ENCODE results near the gene OSGEPL1. TPM values are rescaled to one million over a fixed set of nuclear protein-coding genes. Genes with fewer than 3 reads are reported as not detected.
"Not testable (repeated sequence)": the region's sequence is repeated elsewhere in the genome, so short reads cannot be mapped to it uniquely, and the experiment has no call there.

Gene OSGEPL1
- total RNA-seq, 1 donor from 2014 or later, result 8.7 TPM

- ATAC-seq (no peak), DNase-seq (ENCODE audit: missing footprints) (no peak)
- intact Hi-C loops (cut with DNase I), result loop anchor here (1.0 to 2.0 kb wide), 2 partner anchors 22 to 87 kb away; partner anchors contain the start of genes ANKAR, ORMDL1 and PMS1
Measured at GRCh38 chr2:189762229-189762550, 402 bp downstream of the OSGEPL1 start.

GRCh38 chr2:189760154-189760553 lies 2.4 kb downstream of the OSGEPL1 start:
- ATAC-seq; intact Hi-C loops (cut with DNase I); DNase-seq (ENCODE audit: missing footprints): not testable (repeated sequence)

- ATAC-seq (no peak), DNase-seq (ENCODE audit: missing footprints) (no peak)
- intact Hi-C loops (cut with DNase I), result no loop called here
Measured at GRCh38 chr2:189756311-189756952, 6.2 kb downstream of the OSGEPL1 start.

GRCh38 chr2:189751080-189751658 lies 11.4 kb downstream of the OSGEPL1 start:
- ATAC-seq (no peak), DNase-seq (ENCODE audit: missing footprints) (no peak)
- intact Hi-C loops (cut with DNase I), result no loop called here

- DNase-seq (ENCODE audit: missing footprints) (no peak), ATAC-seq (no peak)
- intact Hi-C loops (cut with DNase I), result no loop called here
Measured at GRCh38 chr2:189729430-189729829, 33.2 kb downstream of the OSGEPL1 start.

GRCh38 chr2:189726849-189727248 lies 35.7 kb downstream of the OSGEPL1 start:
- intact Hi-C loops (cut with DNase I), result no loop called here
- DNase-seq (ENCODE audit: missing footprints) (no peak), ATAC-seq (no peak)

- intact Hi-C loops (cut with DNase I), result no loop called here
- no peak for ATAC-seq
Measured at GRCh38 chr2:189726271-189726670, 36.3 kb downstream of the OSGEPL1 start.

GRCh38 chr2:189723192-189723591 lies 39.4 kb downstream of the OSGEPL1 start:
- intact Hi-C loops (cut with DNase I), result no loop called here
- no peak for ATAC-seq

More at GRCh38 chr2:189726271-189726670, 36.3 kb downstream of the OSGEPL1 start:
- DNase-seq (ENCODE audit: missing footprints), result no peak

GRCh38 chr2:189719571-189719970 lies 43.0 kb downstream of the OSGEPL1 start:
- no peak for DNase-seq (ENCODE audit: missing footprints)
- no peak for ATAC-seq
- intact Hi-C loops (cut with DNase I), result no loop called here

More at GRCh38 chr2:189723192-189723591, 39.4 kb downstream of the OSGEPL1 start:
- no peak for DNase-seq (ENCODE audit: missing footprints)

GRCh38 chr2:189717593-189717992 lies 45.0 kb downstream of the OSGEPL1 start:
- intact Hi-C loops (cut with DNase I); DNase-seq (ENCODE audit: missing footprints); ATAC-seq: not testable (repeated sequence)

GRCh38 chr2:189709501-189710221 lies 52.9 kb downstream of the OSGEPL1 start:
- DNase-seq (ENCODE audit: missing footprints) (no peak), ATAC-seq (no peak)
- intact Hi-C loops (cut with DNase I), result no loop called here

GRCh38 chr2:189702071-189702470 lies 60.5 kb downstream of the OSGEPL1 start:
- intact Hi-C loops (cut with DNase I), result no loop called here
- ATAC-seq, result no peak
- no peak for DNase-seq (ENCODE audit: missing footprints)

- ATAC-seq (no peak), DNase-seq (ENCODE audit: missing footprints) (no peak)
- intact Hi-C loops (cut with DNase I), result no loop called here
Measured at GRCh38 chr2:189700681-189701080, 61.9 kb downstream of the OSGEPL1 start.

GRCh38 chr2:189698020-189698887 lies 64.3 kb downstream of the OSGEPL1 start:
- DNase-seq (ENCODE audit: missing footprints), result no peak
- ATAC-seq, result peak; percentile 54
- intact Hi-C loops (cut with DNase I), result loop anchor here (1.0 kb wide), 1 partner anchor 37 kb away; the partner anchor contains the start of gene ASNSD1

Other genes starting within 250 kb of the OSGEPL1 start
- gene SLC40A1, start 182.0 kb downstream of the OSGEPL1 start, total RNA-seq, result 51.0 TPM
- gene ASNSD1, start 101.3 kb downstream of the OSGEPL1 start, total RNA-seq, result 35.2 TPM
- gene ANKAR, start 88.1 kb downstream of the OSGEPL1 start, total RNA-seq, result 6.0 TPM
- 21.9 TPM for gene ORMDL1, start 21.5 kb upstream of the OSGEPL1 start, total RNA-seq
- 15.1 TPM for gene PMS1, start 21.7 kb upstream of the OSGEPL1 start, total RNA-seq

Data from Right ventricle myocardium inferior (tissue), 1 donor.